Measurements from ENCODE around the gene TSHZ1.

Gene TSHZ1

DNA sequence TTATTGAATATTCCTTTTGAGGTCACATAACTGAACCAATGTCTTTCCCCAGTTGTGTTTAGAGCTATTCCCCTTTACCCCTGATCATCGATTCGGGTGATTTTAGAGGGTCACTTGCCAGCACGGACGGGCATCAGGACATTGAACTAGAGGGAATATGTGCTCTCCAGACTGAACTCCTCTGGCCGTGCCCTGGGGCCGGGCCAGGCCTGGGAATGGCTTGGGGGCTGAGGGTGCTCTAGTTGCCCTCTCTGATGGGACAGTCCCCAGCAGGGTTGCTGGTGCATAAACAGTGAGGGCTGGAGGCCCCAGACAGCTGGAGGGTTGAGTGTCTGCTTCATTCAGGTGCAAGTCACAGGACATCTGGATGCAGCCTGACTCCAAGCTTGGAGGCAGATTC lies 126.2 kb downstream of the TSHZ1 start:
- Histone ChIP-seq H3K9me3 (ENCODE audit: low read length) (no peaks in the 10 kb centered on the region), H2AFZ (ENCODE audit: low read length) (no peak overlapping the region), H3K27me3 (ENCODE audit: insufficient read depth, low read length) (no peaks in the 10 kb centered on the region; the same call in 1 of the 2 replicates), H3K36me3 (ENCODE audit: insufficient read depth, low read length) (no peaks in the 10 kb centered on the region), H3K9ac (ENCODE audit: low read length) (no peak overlapping the region), H3K27ac (ENCODE audit: low read depth, low read length, poor library complexity, severe bottlenecking) (no peak overlapping the region), H3K79me2 (ENCODE audit: insufficient read depth, low read length) (no peaks in the 10 kb centered on the region), H4K20me1 (ENCODE audit: insufficient read depth, low read length) (no peaks in the 10 kb centered on the region), H3K9me2 (ENCODE audit: low read depth, low read length) (no peaks in the 10 kb centered on the region), H3K4me1 (ENCODE audit: insufficient read depth, low read length, severe bottlenecking) (no peaks in the 10 kb centered on the region), H3K4me3 (ENCODE audit: low read depth, low read length, poor library complexity, severe bottlenecking) (no peak overlapping the region), H3F3A (ENCODE audit: insufficient read depth, low read length) (no peaks in the 10 kb centered on the region), H3K4me2 (ENCODE audit: low read length) (no peak overlapping the region)
- TF ChIP-seq, protein P1, sequence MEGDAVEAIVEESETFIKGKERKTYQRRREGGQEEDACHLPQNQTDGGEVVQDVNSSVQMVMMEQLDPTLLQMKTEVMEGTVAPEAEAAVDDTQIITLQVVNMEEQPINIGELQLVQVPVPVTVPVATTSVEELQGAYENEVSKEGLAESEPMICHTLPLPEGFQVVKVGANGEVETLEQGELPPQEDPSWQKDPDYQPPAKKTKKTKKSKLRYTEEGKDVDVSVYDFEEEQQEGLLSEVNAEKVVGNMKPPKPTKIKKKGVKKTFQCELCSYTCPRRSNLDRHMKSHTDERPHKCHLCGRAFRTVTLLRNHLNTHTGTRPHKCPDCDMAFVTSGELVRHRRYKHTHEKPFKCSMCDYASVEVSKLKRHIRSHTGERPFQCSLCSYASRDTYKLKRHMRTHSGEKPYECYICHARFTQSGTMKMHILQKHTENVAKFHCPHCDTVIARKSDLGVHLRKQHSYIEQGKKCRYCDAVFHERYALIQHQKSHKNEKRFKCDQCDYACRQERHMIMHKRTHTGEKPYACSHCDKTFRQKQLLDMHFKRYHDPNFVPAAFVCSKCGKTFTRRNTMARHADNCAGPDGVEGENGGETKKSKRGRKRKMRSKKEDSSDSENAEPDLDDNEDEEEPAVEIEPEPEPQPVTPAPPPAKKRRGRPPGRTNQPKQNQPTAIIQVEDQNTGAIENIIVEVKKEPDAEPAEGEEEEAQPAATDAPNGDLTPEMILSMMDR (IDR thresholded peaks at IDR 0.05; ENCODE audit: low read length), result no peak
- no peak for TF ChIP-seq EZH2 (IDR thresholded peaks at IDR 0.05; ENCODE audit: borderline replicate concordance, low read length)

GRCh38 chr18:75337348-75337747 lies 126.8 kb downstream of the TSHZ1 start:
- H4K20me1 ChIP-seq (ENCODE audit: insufficient read depth, low read length), result no peaks in the 10 kb centered on the region
- H3F3A ChIP-seq (ENCODE audit: insufficient read depth, low read length), result no peaks in the 10 kb centered on the region
- H3K27ac ChIP-seq (ENCODE audit: low read depth, low read length, poor library complexity, severe bottlenecking), result no peak overlapping the region
- H3K4me2 ChIP-seq (ENCODE audit: low read length), result no peak overlapping the region
- TF ChIP-seq EZH2 (IDR thresholded peaks at IDR 0.05; ENCODE audit: borderline replicate concordance, low read length), result no peak
- TF ChIP-seq, protein P1 (IDR thresholded peaks at IDR 0.05; ENCODE audit: low read length), result no peak
- H3K36me3 ChIP-seq (ENCODE audit: insufficient read depth, low read length), result no peaks in the 10 kb centered on the region
- H3K9me2 ChIP-seq (ENCODE audit: low read depth, low read length), result no peaks in the 10 kb centered on the region
- H3K9ac ChIP-seq (ENCODE audit: low read length), result no peak overlapping the region
- H3K4me3 ChIP-seq (ENCODE audit: low read depth, low read length, poor library complexity, severe bottlenecking), result no peak overlapping the region
- no peaks in the 10 kb centered on the region for H3K9me3 ChIP-seq (ENCODE audit: low read length)
- H2AFZ ChIP-seq (ENCODE audit: low read length), result no peak overlapping the region
- no peaks in the 10 kb centered on the region; the same call in 1 of the 2 replicates for H3K27me3 ChIP-seq (ENCODE audit: insufficient read depth, low read length)
- no peaks in the 10 kb centered on the region for H3K4me1 ChIP-seq (ENCODE audit: insufficient read depth, low read length, severe bottlenecking)
- no peaks in the 10 kb centered on the region for H3K79me2 ChIP-seq (ENCODE audit: insufficient read depth, low read length)

- Histone ChIP-seq H3K27me3 (ENCODE audit: insufficient read depth, low read length) (no peaks in the 10 kb centered on the region; the same call in 1 of the 2 replicates), H3K9ac (ENCODE audit: low read length) (no peak overlapping the region), H2AFZ (ENCODE audit: low read length) (no peak overlapping the region), H3K9me3 (ENCODE audit: low read length) (no peaks in the 10 kb centered on the region), H3K4me3 (ENCODE audit: low read depth, low read length, poor library complexity, severe bottlenecking) (no peak overlapping the region), H3K4me1 (ENCODE audit: insufficient read depth, low read length, severe bottlenecking) (no peaks in the 10 kb centered on the region), H3K36me3 (ENCODE audit: insufficient read depth, low read length) (no peaks in the 10 kb centered on the region), H3F3A (ENCODE audit: insufficient read depth, low read length) (no peaks in the 10 kb centered on the region), H3K27ac (ENCODE audit: low read depth, low read length, poor library complexity, severe bottlenecking) (no peak overlapping the region), H3K4me2 (ENCODE audit: low read length) (no peak overlapping the region), H4K20me1 (ENCODE audit: insufficient read depth, low read length) (no peaks in the 10 kb centered on the region), H3K9me2 (ENCODE audit: low read depth, low read length) (no peaks in the 10 kb centered on the region), H3K79me2 (ENCODE audit: insufficient read depth, low read length) (no peaks in the 10 kb centered on the region)
- TF ChIP-seq EZH2 (IDR thresholded peaks at IDR 0.05; ENCODE audit: borderline replicate concordance, low read length), result no peak
- TF ChIP-seq, protein P1 (IDR thresholded peaks at IDR 0.05; ENCODE audit: low read length), result no peak
Observed at GRCh38 chr18:75338631-75339030, 128.0 kb downstream of the TSHZ1 start.
